Testis (tissue), 2 donors: Measurements from ENCODE around the gene CD48.

Experiments used
- CTCF ChIP-seq, 3 experiments: fragments of 450-650 bp in 2 of 3; fragments of 200-600 bp in 1 of 3; sonication (generic) in 1 of 3; IDR thresholded peaks; one replicate each; pipeline ENCODE4 v1.5.1; 2016 to 2019; ENCODE audit warnings: antibody characterized with exemption in 3 of 3, mild to moderate bottlenecking in 2 of 3, moderate library complexity in 1 of 3
- POLR2A ChIP-seq: fragments of 450-650 bp; IDR thresholded peaks from one replicate; pipeline ENCODE4 v1.6.1; 2017; ENCODE audit warnings: antibody characterized with exemption, mild to moderate bottlenecking, moderate library complexity

- TF ChIP-seq CTCF (IDR thresholded peaks at IDR 0.05): no peak
- TF ChIP-seq POLR2A: no peak
Observed at GRCh38 chr1:160710517-160711252, 937 bp downstream of the CD48 start.
